ENCODE measurements around the gene SHFL.

The SHFL gene
- 38.8 to 112 (median 57.6) reads per million in 9 experiments for total RNA-seq

DNA sequence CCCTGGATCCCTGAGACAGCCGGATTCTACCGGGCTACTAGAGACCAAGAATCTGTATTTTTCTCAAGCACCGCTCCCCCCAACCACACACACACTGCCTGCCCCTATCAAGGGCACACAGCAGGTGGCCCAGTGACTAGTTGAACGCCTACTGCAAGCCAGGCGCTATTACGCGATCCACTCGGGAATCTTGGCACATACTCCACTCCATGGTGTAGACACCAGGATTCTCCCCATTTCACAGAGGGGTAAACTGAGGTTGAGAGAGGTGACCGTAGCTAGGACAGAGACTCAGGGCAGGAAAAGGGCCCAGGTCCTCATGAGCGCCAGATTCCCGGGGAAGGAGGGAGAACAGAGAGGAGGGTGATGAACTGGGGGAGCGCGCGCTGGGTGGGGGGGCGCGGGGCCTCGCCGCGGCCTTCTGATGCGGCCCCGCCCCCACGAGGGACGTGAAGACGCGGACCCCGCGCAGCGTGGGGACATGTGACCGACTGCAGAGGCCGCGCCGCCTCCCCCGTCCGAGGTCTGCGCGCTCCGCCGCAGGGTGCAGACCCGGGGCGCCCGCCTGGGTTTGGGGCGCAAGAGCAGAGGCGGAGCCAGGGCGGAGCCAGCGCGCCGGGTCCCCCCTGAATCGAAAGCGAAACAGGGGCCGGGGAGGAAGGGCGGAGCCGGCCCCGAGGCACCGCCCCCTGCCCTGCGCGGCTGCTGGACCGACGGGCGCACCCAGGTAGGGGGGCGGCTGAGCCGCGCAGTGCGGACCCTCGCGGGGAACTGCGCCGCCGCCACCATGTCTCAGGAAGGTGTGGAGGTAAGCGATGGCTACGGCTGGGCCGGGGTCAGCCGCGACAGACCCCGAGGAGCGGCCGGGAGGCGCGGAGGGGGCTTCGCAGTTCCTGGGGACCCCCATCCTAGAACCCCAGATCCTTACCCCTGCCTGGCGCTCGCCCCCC is at the start of gene SHFL:
Gene SHFL, plus strand, starts transcription at position 677 of the 950 bp plus-strand sequence. Its CDS starts 111 bp downstream, at position 788.
- Mint-ChIP-seq H3K27ac (peak within 1 kb of the TSS; percentile 87 to 94), H3K4me1 (ENCODE audit: low read depth in 2 of 2) (peaks cover 12 to 13% of the 10 kb centered on the region in 2 donors), H3K36me3 (ENCODE audit: insufficient read depth) (peaks cover 24% of the 10 kb centered on the region)

DNA sequence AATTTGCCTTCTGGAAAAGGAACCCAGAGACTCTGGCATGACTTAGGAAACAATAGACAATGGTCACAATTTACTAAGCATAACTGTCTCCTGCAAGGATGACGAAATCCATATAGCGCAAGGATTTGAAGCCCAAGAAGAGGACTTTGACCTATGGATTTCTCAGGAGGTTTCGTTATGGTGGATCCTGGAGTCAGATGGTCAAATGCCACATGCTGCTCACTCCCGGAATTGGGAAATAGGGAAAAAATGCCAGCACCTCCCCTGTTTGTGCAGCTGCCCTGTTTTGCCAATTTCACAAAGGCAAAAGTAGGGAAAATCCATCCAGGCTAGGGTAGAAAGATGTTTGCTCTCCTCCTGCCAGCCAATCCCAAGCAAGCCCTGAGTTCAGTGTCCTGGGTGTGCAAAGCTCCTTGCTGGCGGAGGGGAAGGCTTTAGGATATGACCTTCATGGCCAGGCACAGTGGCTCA is 49.5 kb upstream of the SHFL start:
- H3K36me3 Mint-ChIP-seq (ENCODE audit: insufficient read depth), result peaks cover 3% of the 10 kb centered on the region
- no peak overlapping the region for H3K4me3 Mint-ChIP-seq
- no peak for DNase-seq
- peaks cover 0 to 3% of the 10 kb centered on the region in 2 donors for H3K4me1 Mint-ChIP-seq (ENCODE audit: low read depth in 2 of 2)
- no peak overlapping the region for H3K27ac Mint-ChIP-seq
- ATAC-seq (replicated peaks), result no peak
- peaks cover 45 to 68% of the 10 kb centered on the region in 2 donors for H3K27me3 Mint-ChIP-seq
- no peaks in the 10 kb centered on the region for H3K9me3 Mint-ChIP-seq

More for the DNA sequence above, at the start of gene SHFL:
- H3K27me3 Mint-ChIP-seq, result no peaks in the 10 kb centered on the region
- DNase-seq (peak; percentile 81 to 86 (median 84)), ATAC-seq (replicated peaks) (peak; percentile 95)
- peak within 1 kb of the TSS; percentile 84 to 90 for H3K4me3 Mint-ChIP-seq
- no peaks in the 10 kb centered on the region for H3K9me3 Mint-ChIP-seq

DNA sequence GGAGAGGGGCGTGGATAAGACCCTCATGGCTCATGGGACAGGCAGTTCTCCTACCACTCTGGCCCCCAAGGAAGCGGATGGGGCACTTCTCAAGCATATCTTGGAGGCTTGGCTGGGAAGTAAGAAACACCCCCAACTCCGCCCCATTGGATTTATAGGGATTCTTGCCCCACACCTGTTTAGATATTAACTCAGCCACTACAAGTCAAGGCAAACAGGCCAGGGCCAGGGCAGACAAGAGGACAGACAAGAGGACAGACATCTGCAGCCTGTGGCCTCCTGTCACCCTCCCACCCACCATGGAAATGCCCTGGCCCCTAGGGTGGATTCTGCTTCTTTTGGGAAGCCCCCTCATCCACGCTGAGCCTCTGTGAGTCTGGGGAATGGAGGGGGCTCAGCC is 48.8 kb upstream of the SHFL start:
- Mint-ChIP-seq H3K36me3 (ENCODE audit: insufficient read depth) (peaks cover 3% of the 10 kb centered on the region), H3K27ac (no peak overlapping the region), H3K4me1 (ENCODE audit: low read depth in 2 of 2) (no peaks in the 10 kb centered on the region), H3K9me3 (no peaks in the 10 kb centered on the region), H3K4me3 (no peak overlapping the region), H3K27me3 (peaks cover 48 to 69% of the 10 kb centered on the region in 2 donors)
- DNase-seq, result no peak
- no peak for ATAC-seq (replicated peaks)

DNA sequence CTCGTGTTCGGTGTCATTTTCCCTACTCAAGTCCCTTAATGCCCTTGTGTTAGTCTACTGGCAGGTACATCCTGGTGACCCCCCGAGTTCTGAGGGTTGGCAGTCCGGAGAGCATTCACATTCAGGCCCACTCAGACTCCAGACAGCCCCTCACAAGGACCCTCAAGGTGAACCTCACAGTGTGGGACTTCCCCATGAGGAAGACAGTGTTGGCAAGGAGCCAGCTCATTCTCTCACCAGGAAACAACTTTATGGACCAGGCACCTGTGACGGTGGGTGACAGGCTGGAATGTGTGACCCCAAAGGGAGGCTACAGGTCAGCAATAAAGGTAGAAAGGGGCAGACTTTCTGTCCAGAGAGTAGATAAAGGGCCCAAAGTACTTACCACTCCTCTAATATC is 48.3 kb upstream of the SHFL start:
- DNase-seq (no peak), ATAC-seq (replicated peaks) (no peak)
- Mint-ChIP-seq H3K4me3 (no peak overlapping the region), H3K4me1 (ENCODE audit: low read depth in 2 of 2) (no peaks in the 10 kb centered on the region), H3K36me3 (ENCODE audit: insufficient read depth) (peaks cover 3% of the 10 kb centered on the region), H3K27me3 (peaks cover 46 to 69% of the 10 kb centered on the region in 2 donors), H3K27ac (no peak overlapping the region), H3K9me3 (no peaks in the 10 kb centered on the region)

DNA sequence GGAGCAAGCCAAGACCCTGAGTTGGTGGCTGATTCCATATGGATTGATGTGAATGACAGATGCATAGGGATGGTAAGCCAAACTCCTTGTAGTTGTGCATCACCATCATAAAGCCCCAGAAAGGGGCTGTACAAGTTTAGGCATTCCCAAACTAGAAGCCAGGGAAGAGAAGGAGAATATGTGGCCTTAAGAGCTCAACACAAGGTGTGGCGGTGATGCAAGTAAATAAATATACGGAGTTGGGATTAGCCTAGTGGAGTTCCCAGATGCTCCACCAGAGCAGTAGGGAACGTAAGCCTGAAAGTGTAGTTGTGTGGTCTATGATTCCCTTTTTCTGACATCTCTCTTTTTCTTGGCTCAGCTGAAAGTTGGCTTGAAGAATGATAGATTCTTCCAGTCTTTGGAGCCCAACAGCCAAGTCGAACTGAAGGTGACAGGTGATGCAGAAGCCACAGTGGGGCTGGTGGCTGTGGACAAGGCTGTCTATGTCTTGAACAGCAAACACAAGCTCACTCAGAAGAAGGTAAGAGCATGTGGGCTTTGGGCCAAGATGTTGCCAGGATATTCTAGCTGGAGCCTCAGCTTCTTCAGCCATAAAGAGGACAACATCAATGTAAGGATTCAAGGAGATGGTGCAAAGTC is 42.7 kb upstream of the SHFL start:
- Mint-ChIP-seq H3K9me3 (no peaks in the 10 kb centered on the region), H3K27ac (no peak overlapping the region), H3K36me3 (ENCODE audit: insufficient read depth) (peaks cover 3% of the 10 kb centered on the region), H3K4me1 (ENCODE audit: low read depth in 2 of 2) (peaks cover 3 to 4% of the 10 kb centered on the region in 2 donors), H3K27me3 (peaks cover 60 to 96% of the 10 kb centered on the region in 2 donors), H3K4me3 (no peak overlapping the region)
- ATAC-seq (replicated peaks) (no peak), DNase-seq (no peak)

DNA sequence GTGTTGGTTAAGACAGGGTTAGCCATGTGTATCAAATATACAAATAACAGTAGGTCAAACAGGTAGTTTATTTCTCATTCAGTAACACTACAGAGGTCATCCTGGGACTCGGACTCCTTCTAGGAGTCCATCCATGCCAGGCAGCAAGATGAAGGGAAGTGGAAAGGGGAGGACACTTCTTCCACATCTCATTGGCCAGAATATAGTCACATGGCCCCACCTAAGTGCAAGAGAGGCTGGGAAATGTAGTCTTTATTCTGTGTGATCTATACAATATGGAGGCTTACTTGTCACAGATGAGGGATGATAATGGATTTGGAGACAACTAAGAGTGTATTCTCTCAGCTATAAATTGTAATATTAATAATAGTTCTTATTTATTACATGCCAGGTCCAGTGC is 41.7 kb upstream of the SHFL start:
- Mint-ChIP-seq H3K27me3 (peaks cover 54 to 86% of the 10 kb centered on the region in 2 donors), H3K36me3 (ENCODE audit: insufficient read depth) (no peaks in the 10 kb centered on the region), H3K9me3 (no peaks in the 10 kb centered on the region), H3K4me3 (no peak overlapping the region), H3K4me1 (ENCODE audit: low read depth in 2 of 2) (peaks cover 3 to 6% of the 10 kb centered on the region in 2 donors), H3K27ac (no peak overlapping the region)
- no peak for DNase-seq
- ATAC-seq (replicated peaks), result no peak

DNA sequence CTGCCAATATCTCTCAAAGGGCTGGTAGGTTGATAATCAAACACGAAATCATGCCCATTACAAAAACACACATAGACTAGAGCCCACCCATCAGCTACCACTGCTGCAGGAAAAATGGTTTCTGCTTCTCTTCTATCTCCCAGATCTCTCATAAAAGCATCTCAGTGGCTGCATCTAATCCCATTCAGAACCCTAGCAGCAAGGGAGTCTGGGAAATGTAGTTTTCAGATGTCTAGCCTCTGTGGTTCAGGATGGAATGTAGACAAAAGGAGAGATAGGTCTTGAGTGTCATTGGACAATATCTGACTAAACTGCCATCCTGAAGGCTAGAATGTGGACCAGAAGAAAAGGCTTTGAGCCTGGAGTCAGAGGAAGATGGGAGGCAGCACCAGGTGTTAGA is 40.7 kb upstream of the SHFL start:
- ATAC-seq (replicated peaks), result no peak
- Mint-ChIP-seq H3K4me1 (ENCODE audit: low read depth in 2 of 2) (peaks cover 3 to 6% of the 10 kb centered on the region in 2 donors), H3K27ac (no peak overlapping the region), H3K36me3 (ENCODE audit: insufficient read depth) (no peaks in the 10 kb centered on the region), H3K4me3 (no peak overlapping the region), H3K27me3 (peaks cover 53 to 76% of the 10 kb centered on the region in 2 donors), H3K9me3 (no peaks in the 10 kb centered on the region)
- no peak for DNase-seq

DNA sequence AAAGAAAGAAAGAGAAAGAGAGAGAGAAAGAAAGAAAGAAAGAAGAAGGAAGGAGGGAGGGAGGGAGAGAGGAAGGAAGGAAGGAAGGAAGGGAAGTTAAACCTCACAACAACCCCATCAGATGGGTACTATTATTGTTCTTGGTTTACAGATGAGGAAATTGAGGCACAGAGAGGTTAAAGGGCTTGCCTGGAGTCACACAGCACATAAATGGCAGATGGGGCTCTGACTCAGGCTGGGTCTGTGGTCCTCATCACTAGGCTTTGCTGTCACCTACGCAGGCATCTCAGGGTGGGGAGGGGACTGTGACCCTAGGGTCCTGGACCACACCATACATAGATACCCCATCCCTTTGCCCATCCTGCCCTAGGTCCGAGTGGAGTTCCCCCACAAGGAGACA is 36.5 kb upstream of the SHFL start:
- Mint-ChIP-seq H3K27ac (no peak overlapping the region), H3K9me3 (no peaks in the 10 kb centered on the region), H3K36me3 (ENCODE audit: insufficient read depth) (no peaks in the 10 kb centered on the region), H3K27me3 (peaks cover 24 to 34% of the 10 kb centered on the region in 2 donors), H3K4me3 (no peak overlapping the region), H3K4me1 (ENCODE audit: low read depth in 2 of 2) (peaks cover 3 to 4% of the 10 kb centered on the region in 2 donors)
- no peak for ATAC-seq (replicated peaks)
- DNase-seq, result no peak

DNA sequence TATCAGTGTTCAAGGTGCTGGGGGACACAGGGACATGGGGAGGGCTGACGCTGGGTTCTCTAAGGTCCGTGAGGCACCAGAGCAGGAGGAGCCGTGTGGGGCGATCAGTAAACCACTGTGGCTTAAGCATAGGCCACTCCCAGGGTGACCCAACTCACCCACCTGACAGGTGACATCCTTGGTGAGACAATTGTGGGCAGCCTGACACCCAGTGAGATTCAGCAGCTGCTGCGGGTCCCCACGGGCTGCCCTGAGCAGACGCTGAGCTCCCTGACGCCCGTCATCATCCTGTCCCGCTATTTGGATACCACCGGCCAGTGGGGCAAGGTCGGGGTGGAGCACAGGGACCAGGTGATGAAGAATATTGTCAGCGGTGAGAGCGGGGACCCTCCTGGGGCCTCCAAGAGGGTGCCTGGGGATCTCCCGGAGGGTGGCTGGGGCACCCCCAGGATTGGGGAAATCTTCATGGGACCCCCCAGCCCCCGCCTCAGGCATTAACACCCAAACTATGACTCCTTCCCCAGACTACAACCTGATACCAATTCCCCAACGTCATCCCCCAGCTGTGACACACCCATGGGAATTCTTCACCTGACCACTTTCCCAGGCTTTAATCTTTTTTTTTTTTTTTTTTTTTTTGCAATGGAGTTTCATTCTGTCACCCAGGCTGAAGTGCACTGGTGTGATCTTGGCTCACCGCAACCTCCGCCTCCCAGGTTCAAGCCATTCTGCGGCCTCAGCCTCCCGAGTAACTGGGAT is 33.3 kb upstream of the SHFL start:
- DNase-seq (no peak), ATAC-seq (replicated peaks) (no peak)
- peak overlapping the region in 1 of 2 donors; percentile 35 for H3K27ac Mint-ChIP-seq
- peaks cover 15 to 20% of the 10 kb centered on the region in 2 donors for H3K27me3 Mint-ChIP-seq
- no peaks in the 10 kb centered on the region for H3K9me3 Mint-ChIP-seq
- H3K4me1 Mint-ChIP-seq (ENCODE audit: low read depth in 2 of 2), result peaks cover 3 to 6% of the 10 kb centered on the region in 2 donors
- no peak overlapping the region for H3K4me3 Mint-ChIP-seq
- H3K36me3 Mint-ChIP-seq (ENCODE audit: insufficient read depth), result no peaks in the 10 kb centered on the region

DNA sequence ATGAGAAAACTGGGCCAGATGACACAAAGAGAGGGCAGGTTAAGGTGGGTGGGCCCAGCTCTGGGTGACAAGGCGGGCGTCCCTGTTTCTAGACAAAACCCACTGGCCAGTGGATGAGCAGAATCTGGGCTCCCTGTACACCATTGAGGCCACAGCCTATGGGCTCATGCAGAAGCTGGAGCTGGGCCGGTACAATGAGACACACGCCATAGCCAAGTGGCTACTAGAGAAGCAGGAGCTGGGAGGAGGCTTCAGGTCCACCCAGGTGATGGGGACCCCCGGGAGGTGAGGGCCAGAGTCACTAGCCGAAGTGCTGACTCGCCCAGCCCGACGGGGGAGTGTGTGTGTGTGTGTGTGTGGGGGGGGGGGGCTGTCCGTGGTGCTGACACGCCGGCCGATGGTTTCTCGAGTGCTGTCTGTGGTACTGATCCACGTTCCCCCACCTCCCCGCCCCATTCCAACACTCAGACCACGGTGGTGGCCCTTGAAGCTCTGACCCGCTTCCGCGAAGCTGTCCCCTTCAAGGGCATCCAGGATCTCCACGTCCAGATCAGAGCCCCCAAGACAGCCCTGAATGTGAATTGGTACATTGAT is 24.3 kb upstream of the SHFL start:
- ATAC-seq (replicated peaks) (no peak), DNase-seq (no peak)
- peaks cover 20 to 34% of the 10 kb centered on the region in 2 donors for H3K27me3 Mint-ChIP-seq
- no peaks in the 10 kb centered on the region for H3K36me3 Mint-ChIP-seq (ENCODE audit: insufficient read depth)
- H3K9me3 Mint-ChIP-seq, result no peaks in the 10 kb centered on the region
- H3K27ac Mint-ChIP-seq, result no peak overlapping the region
- no peak overlapping the region for H3K4me3 Mint-ChIP-seq
- no peaks in the 10 kb centered on the region for H3K4me1 Mint-ChIP-seq (ENCODE audit: low read depth in 2 of 2)

DNA sequence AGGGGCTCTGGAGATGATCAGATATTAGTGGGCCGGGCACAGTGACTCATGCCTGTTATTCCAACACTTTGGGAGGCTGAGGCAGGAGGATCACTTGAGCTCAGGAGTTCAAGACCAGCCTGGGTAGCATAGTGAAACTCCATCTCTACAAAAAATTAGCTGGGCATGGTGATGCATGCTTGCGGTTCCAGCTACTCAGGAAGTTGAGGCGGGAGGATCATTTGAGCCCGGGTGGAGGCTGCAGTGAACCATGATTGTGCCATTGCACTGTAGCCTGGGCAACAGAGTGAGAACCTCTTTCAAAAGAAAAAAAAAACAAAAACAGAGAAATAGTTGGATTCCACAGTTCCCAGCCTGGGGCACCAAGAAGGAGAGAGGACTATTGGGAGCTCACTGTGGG is 17.9 kb upstream of the SHFL start:
- H3K27ac Mint-ChIP-seq, result peak overlapping the region in 1 of 2 donors; percentile 39

DNA sequence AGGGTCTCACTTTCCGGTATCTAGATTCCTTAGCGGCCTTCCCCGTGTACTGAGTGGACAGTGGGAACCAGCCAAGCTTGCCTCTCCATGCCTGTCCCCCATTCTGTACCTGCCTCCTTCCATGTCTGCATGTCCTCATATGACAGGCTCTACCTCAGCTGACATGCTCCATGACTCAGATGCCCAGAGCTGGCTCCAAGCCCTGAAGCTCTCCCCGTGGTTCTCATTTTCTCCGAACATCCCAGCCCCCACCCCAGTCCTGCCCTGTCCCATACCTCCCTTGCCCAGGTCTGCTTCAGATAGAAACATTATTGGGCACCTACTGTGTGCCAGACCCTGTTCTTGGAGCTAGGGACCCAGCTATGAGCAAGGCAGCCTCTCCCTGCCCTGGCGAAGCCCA is 17.1 kb upstream of the SHFL start:
- DNase-seq (no peak), ATAC-seq (replicated peaks) (no peak)
- H3K4me1 Mint-ChIP-seq (ENCODE audit: low read depth in 2 of 2), result peaks cover 9 to 10% of the 10 kb centered on the region in 2 donors
- H3K36me3 Mint-ChIP-seq (ENCODE audit: insufficient read depth), result no peaks in the 10 kb centered on the region
- peaks cover 0 to 2% of the 10 kb centered on the region in 2 donors for H3K27me3 Mint-ChIP-seq
- H3K27ac Mint-ChIP-seq, result peak overlapping the region; percentile 58 to 60
- H3K4me3 Mint-ChIP-seq, result no peak overlapping the region
- no peaks in the 10 kb centered on the region for H3K9me3 Mint-ChIP-seq

More for the DNA sequence above, 17.9 kb upstream of the SHFL start:
- Mint-ChIP-seq H3K27me3 (peaks cover 4 to 10% of the 10 kb centered on the region in 2 donors), H3K4me3 (peak overlapping the region; percentile 5 to 35), H3K4me1 (ENCODE audit: low read depth in 2 of 2) (peaks cover 9 to 10% of the 10 kb centered on the region in 2 donors), H3K9me3 (no peaks in the 10 kb centered on the region), H3K36me3 (ENCODE audit: insufficient read depth) (no peaks in the 10 kb centered on the region)
- ATAC-seq (replicated peaks) (peak; percentile 58), DNase-seq (no peak)
